GM10847 (cell line): ENCODE measurements around the gene BANK1.

Source experiments
- POLR2A ChIP-seq: IDR thresholded peaks from 2 replicates; pipeline ENCODE4 v1.6.1; 2011; ENCODE audit not compliant: insufficient read length; ENCODE audit errors: extremely low read depth

The BANK1 gene

DNA sequence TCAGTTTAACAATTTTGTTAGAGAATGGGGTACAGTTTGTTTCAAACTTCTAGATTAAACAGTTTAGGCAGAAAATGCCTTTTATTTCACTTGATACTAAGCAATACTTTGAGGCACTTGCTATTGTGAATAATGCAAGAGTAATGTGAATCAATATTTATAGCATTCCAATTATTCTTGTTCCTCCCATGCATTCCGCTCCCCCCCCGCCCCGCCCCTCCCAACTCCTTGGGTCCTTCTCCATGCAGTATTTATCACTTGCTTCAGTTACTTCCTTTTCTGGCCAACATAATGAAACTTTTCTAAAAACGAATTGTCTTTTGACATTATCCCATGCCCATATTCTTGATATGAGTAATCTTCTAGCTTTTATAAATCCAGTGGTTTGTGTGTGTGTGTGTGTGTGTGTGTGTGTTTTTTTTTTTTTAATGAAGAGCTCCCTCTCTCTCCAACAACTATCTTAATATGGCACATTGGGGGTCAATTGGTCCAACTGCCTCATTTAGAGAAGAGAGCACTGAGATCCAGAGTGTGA, 1.6 kb downstream of the BANK1 start:
- no peak for TF ChIP-seq POLR2A

DNA sequence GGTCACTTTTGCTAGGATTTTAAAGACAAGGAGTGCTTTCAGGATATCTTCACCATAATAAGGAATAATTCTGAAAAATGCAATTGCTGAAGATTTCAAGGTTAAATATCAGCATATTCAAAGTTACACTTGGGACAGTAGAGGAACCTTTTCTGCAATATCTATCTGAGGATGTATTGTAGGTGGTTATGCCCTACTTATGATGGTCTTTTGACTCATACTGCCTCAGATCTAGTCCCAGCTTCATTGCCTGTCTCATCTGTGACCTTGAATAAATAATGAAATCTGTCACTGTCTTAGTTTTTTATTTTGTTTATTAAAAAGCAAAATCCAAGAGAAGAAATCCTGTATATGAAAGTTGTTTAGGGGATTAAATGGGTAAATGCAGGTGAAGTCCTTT, 2.9 kb downstream of the BANK1 start:
- no peak for TF ChIP-seq POLR2A

DNA sequence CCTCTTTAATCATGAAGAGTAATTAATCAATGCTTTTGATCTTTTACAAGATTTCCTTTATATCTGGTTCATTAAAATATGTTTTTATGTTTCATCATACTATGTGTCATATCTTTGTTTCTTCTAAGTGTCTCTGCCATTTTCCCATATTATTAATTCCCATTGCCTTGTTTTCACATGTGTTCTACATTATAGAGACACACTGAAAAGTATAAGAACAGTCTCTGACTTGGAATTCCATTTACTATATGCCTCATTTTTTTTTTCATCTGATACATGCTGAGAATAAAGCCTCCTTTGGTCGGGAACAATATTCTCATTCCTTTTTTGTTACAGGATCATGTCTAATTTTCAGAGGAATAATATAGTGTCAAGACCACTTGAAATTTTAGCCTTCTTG, 4.3 kb downstream of the BANK1 start:
- no peak for TF ChIP-seq POLR2A

DNA sequence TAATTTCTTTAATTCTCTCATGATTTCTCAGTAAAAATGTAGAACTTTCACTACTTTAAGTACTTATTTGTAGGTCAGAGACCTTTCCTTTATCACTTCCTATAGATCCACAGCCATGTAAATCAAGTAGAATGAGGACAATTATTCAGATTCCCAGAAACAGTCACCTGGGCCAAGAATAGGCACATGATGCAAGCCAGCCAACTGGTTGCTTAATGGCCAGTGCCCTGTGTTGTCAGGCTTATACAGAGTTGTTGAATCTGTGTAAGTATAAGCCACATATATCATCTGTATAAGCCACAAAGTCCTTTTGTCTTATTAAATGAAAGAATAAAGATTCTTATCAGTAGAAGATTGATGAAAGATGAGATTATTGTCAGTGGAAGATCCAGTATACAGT, 5.2 kb downstream of the BANK1 start:
- TF ChIP-seq POLR2A: no peak

DNA sequence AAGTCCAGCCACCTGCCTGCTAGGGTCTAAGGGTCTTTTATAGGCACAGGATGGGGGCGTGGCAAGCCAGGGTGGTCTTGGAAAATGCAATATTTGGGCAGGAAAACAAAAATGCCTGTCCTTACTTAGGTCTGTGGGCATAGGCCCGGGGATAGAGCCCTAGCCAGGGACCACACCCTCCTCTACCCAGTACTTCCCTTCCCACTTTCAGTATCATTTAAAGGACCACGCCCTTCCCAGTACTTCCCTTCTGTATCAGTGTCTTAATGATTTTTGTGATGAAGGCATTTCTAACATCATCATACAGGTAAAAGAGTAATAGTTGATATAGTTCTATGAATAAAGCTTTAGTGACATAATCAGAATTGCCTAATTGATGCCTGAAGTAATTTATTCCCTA, 11.4 kb downstream of the BANK1 start:
- TF ChIP-seq POLR2A: no peak

DNA sequence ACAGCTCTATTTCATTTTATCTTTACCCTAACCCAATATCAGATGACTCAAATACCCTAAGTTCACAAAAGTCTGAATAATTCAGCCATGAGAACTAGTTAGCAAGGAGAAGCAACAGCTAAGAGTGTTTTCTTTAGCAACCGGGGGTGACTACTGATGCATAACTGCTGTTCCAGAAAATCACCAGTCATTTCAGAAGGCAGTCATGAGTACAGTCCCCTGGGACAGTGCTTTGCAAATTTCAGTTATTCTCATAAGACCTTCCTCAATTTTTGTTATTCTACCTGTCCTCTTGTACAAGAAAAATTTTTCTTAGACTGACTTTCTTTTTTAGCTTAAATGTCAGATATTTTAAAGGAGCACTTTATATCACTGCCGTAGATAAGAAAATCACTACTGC, 16.4 kb downstream of the BANK1 start:
- TF ChIP-seq POLR2A: no peak

DNA sequence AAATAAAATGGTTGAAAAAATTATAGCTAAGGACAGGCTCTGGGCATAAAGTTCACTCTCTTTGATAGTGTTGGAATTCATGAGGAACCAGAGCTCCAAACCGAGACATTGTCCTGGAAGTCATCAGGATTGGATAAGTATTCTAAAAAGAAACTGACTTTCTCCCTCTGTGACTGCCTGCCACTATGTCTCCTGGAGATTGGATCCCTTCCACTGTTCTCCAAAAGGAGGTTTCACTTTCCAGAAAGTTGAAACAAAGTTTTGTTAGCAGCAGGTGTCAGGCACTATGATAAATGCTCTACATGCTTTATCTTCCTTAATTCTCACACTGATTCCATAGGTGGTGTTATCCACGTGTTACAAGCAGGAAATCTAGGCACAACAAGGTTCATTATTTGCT, 16.8 kb downstream of the BANK1 start:
- no peak for TF ChIP-seq POLR2A

DNA sequence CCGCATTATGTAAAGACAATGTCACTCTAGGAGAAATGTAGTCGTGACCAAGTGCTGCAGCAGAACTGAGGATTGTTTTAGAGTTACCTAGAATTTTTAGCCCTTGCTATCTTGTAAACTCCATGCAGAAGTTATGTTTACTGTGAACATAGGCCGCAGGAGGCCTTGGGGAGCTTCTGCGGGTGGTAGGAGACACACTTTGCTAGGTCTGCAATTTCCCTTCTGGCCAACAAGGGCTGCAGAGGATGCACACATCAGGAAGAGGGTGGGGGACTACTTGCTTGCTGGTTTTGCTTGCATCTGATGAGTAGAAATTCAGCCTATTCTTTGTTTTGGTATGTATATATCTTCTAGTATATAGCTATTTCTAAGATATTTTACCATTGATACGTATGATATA, 23.1 kb downstream of the BANK1 start:
- TF ChIP-seq POLR2A: no peak

DNA sequence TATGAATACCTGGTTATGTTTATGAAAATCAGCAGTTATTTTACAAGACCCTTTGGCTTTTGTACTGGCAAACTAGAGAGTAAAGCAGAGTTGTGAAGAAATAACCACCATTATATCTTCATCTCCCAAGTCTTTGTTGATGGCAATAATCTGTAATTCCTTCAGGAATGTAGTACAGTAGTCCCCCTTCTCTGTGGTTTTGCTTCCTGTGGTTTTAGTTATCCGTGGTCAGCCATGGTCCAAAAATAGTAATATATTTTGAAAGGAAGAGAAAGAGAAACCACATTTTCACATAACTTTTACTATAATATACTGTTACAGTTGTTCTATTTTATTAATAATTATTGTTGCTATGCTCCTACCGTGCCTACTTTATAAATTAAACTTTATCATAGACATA, 27.8 kb downstream of the BANK1 start:
- TF ChIP-seq POLR2A: no peak

DNA sequence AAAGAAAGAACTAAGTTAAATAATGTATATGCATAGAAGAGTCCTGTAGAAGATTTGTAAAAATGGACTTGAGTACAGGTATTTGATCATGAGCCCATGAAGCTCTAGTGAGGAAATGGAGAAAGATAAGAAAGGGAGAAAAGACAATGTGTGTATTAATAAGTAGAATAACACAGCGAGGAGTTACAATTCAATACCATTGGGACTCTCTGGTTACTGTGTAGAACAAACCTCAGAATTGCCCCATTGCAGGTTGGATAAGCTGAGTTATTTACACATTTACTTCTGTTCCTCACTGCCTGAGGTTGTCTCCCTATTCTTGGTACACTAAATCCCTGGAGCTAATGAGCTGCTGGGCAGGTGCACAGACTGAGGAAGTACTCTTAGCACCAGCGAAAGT, 33.3 kb downstream of the BANK1 start:
- no peak for TF ChIP-seq POLR2A

DNA sequence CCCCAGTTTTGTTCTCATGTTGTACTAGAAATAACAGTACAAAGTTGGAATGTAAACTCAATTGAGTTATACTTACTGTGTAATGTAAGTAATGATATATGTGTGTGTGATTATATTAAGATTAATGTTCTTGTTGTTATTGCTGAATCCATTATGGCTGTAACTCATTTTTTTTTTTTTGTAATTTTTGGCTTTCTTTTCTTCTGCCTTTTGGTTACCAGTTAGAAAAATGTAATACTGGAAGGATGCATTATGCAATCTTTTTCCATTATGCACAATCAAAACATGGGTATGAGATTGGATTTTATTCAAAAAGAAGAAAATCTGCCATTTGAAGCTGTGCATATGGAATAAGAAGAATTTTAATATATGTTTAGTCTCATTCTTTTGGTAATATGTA, 34.0 kb downstream of the BANK1 start:
- no peak for TF ChIP-seq POLR2A

DNA sequence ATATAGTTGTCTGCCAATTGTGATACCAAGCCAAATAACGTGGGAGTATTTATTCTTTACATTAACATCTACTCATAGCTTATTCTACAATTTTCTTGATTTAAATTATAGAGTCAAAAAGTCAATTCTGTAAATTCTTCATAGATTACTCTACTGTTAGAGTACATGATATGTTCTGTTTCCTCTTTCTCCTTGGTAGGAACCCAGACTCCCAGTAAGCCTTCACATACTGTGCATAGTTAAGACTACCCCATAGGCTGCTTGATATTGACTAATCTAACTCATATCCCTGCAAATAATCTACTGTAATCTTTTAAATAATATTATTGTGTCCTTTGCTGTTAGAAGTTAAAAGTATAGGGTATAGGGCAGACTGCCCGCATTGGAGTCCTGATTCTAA, 35.4 kb downstream of the BANK1 start:
- TF ChIP-seq POLR2A: no peak

DNA sequence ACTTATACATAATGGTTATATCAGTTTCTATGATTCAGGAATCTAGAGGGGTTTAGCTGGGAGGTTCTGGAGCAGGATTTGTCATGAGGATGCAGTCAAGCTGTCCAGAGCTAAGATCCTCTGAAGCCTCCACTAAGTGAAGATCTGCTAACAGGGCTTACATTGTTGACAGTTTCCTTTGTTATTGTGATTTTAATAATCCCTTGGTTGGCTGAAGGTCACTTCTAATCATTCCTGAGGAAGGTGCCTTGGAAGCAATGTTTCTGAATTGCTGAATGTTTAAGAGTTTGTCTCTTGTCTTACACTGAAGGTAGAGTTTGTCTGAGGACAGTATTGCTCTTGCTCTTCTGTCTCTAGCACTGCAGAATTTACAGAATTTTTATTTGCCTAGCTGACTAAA, 41.3 kb downstream of the BANK1 start:
- no peak for TF ChIP-seq POLR2A

DNA sequence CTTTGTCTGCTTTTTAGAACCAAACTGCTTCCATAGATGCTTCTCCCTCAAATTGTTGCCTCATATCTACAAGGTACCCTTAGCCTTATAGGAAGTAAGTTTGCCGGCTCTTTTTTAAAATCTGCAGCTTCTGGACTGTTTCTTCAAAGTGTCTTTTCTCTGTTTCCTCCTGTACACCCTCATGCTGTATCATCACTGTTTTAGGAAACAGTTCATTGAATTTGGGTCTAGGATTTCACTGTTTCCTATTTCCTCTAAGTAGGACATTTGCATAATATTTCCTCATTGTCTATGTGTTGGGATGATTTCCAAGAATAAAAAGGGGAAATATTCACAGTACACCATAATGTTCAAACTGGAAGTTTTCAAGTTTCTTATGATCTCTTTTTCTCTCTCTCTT, 43.0 kb downstream of the BANK1 start:
- TF ChIP-seq POLR2A: no peak

DNA sequence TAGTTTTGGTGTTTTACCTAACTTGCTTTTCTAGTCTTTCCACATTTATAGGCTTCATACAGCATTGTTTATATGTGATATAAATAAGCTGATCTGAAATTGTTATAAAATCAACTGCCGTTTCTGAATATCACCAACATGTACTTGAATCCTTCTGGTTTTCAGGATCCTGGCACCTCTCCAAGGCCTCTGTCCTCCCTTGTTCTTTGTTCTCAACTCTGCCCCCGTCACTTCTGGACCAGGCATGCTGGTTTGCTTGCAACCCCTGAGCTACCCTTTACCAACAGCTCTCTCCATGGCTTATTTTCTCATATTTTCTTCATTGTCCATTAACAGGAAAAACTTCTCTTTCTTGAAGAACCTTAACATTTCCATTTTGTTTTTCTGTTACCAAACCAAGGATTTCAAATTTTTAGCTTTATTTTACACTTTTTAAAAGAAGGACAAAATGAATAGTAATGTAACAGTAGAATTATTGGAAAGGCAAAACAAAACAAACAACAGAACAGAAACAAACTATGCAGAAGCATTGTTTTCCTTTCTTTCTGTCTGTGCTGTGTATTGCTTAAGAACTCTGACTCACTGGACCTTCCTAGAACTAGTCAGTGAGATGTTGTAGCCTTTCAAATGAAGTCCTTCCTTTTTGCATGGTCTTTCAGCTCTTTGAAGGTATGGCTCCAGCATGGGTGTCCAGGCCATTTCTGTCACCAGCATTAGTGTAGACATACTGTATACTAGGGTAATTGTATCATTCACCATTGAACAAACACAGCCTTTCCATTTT, 44.8 kb downstream of the BANK1 start:
- TF ChIP-seq POLR2A: no peak

DNA sequence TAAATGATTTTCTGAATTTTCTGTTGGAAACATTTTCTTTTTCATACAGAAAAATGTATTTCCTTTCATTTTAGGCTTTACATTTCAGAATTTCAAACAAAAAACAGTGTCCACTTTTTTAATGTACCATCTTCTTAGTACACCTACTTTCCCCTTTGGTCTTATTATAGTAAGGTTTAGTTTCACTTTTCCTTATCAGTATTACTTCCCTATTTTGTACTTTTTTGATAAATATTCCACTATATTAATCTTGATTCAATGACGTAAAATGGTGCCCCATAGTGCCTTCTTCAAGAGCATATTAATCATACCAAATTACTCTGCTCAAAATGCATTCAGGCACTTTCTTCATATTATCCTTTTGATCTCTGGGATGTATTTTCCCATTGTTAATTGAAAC, 52.5 kb downstream of the BANK1 start:
- TF ChIP-seq POLR2A: no peak

DNA sequence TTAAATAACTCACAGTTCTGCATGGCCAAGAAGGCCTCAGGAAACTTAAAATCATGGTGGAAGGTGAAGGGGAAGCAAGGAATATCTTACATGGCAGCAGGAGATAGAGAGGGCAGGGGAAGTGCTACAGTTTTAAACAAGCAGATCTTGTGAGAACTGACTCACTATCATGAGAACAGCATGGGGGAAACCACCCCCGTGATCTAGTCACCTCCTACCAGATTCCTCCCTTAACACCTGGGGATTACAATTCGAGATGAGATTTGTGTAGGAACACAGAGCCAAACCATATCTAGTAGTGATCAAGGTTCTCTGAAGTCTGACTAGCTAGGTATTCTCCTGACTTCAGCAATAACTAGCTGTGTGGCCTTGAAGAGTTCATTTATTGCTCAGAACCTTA, 56.0 kb downstream of the BANK1 start:
- no peak for TF ChIP-seq POLR2A
